Activated naive CD8-positive, alpha-beta T cell (primary cell): ENCODE results near the gene AMBRA1.
A peak's percentile ranks its signal among the peaks of the same experiment; 100 is the strongest.

Source experiments
- H3K27ac Mint-ChIP-seq: one replicate; pipeline ENCODE4 v1.8.0; 2021; ENCODE audit warnings: mixed read lengths
- H3K27me3 Mint-ChIP-seq: one replicate; pipeline ENCODE4 v1.8.0; 2021; ENCODE audit warnings: mixed read lengths
- H3K36me3 Mint-ChIP-seq: one replicate; pipeline ENCODE4 v1.8.0; 2021; ENCODE audit warnings: mixed read lengths
- H3K4me1 Mint-ChIP-seq: one replicate; pipeline ENCODE4 v1.8.0; 2021; ENCODE audit warnings: low read depth, mixed read lengths
- H3K4me3 Mint-ChIP-seq: one replicate; pipeline ENCODE4 v1.8.0; 2021; ENCODE audit warnings: mild to moderate bottlenecking, mixed read lengths
- H3K9me3 Mint-ChIP-seq: one replicate; pipeline ENCODE4 v1.8.0; 2021; ENCODE audit warnings: low read depth, mixed read lengths

The AMBRA1 gene

DNA sequence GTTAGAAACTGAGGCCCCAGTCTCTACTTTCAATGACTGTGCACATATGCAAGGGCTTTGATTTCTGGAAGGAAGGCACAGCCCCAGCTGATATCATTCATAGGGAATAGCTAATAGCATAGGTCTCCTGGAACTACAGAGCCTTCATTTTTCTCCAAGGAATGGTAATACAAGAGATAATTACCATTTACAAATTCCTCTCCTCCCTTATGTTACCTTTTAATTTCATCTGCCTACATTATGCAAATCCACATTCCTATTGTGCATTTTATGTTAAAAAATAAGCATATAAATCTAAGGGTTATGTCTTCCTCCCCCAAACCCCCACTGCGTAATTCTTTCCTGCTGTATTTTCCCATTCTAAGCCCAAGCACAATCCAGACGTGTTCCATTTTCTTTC, 94.9 kb downstream of the AMBRA1 start:
- peaks cover 5% of the 10 kb centered on the region for H3K36me3 Mint-ChIP-seq
- no peaks in the 10 kb centered on the region for H3K9me3 Mint-ChIP-seq
- H3K27me3 Mint-ChIP-seq = no peaks in the 10 kb centered on the region
- no peak overlapping the region for H3K27ac Mint-ChIP-seq
- peaks cover 3% of the 10 kb centered on the region for H3K4me1 Mint-ChIP-seq
- no peak overlapping the region for H3K4me3 Mint-ChIP-seq

DNA sequence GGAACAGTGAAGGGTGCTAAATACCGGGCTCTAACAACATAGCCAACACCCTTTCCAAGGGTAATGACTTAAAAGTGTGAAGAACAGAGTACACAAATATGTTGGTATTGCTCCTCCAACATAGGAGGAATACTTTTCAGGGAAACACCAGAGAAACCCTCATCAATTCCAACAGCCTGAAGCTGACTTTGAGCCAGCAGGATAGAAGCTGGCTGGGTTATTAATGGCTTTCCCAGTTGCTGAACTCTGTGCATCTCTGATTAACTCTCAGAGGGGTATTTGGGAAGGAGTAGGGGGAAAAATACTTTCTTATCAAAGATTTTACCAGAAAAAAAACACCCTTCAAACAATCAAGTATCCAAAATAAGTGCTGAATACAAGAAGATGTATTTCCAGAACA, 95.6 kb downstream of the AMBRA1 start:
- H3K27me3 Mint-ChIP-seq = no peaks in the 10 kb centered on the region
- H3K9me3 Mint-ChIP-seq = no peaks in the 10 kb centered on the region
- no peak overlapping the region for H3K4me3 Mint-ChIP-seq
- H3K36me3 Mint-ChIP-seq = peaks cover 4% of the 10 kb centered on the region
- H3K27ac Mint-ChIP-seq = no peak overlapping the region
- H3K4me1 Mint-ChIP-seq = peaks cover 3% of the 10 kb centered on the region

DNA sequence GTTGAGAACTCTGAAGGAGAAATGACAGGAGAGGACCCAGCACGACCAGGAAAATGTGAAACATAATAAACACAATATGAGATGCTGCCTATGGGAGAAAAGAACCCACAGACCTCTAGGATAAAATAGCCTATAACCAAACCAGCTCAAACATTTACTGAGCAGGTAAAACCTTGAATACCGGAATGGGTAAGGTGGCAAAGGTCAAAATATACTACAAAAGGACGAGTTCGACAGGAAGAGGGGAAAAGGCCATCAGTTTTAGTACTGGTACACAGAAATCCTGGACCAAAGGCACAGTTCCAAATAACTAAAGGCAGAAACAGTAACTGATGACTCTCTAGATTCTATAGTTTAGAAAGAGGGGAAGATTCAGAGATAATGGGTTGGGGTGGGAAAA, 96.3 kb downstream of the AMBRA1 start:
- peak overlapping the region; percentile 31 for H3K27ac Mint-ChIP-seq
- peaks cover 2% of the 10 kb centered on the region for H3K4me1 Mint-ChIP-seq
- H3K4me3 Mint-ChIP-seq = no peak overlapping the region
- no peaks in the 10 kb centered on the region for H3K27me3 Mint-ChIP-seq
- peaks cover 1% of the 10 kb centered on the region for H3K36me3 Mint-ChIP-seq
- no peaks in the 10 kb centered on the region for H3K9me3 Mint-ChIP-seq

- Mint-ChIP-seq H3K9me3 (no peaks in the 10 kb centered on the region), H3K27me3 (no peaks in the 10 kb centered on the region), H3K36me3 (peaks cover 2% of the 10 kb centered on the region), H3K27ac (no peak overlapping the region), H3K4me1 (peaks cover 5% of the 10 kb centered on the region), H3K4me3 (no peak overlapping the region)
Observed at GRCh38 chr11:46493791-46494190, 100.0 kb downstream of the AMBRA1 start.

DNA sequence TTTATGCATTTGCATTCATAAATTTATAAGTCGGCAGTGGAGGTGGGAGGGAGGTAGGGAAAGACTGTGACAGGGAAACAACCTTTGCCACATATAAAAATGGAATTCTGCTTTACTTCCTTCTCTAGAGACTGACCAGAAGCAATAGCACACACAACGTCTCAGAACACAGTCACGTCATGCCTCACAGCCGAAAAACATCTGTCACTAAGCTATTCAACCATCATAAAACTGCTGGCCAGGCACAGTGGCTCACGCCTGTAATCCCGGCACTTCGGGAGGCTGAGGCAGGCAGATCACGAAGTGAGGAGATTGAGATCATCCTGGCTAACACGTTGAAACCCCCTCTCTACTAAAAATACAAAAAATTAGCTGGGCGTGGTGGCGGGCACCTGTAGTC, 101.3 kb downstream of the AMBRA1 start:
- H3K27me3 Mint-ChIP-seq = no peaks in the 10 kb centered on the region
- H3K9me3 Mint-ChIP-seq = no peaks in the 10 kb centered on the region
- no peak overlapping the region for H3K27ac Mint-ChIP-seq
- H3K36me3 Mint-ChIP-seq = peaks cover 6% of the 10 kb centered on the region
- H3K4me1 Mint-ChIP-seq = peaks cover 8% of the 10 kb centered on the region
- H3K4me3 Mint-ChIP-seq = no peak overlapping the region

DNA sequence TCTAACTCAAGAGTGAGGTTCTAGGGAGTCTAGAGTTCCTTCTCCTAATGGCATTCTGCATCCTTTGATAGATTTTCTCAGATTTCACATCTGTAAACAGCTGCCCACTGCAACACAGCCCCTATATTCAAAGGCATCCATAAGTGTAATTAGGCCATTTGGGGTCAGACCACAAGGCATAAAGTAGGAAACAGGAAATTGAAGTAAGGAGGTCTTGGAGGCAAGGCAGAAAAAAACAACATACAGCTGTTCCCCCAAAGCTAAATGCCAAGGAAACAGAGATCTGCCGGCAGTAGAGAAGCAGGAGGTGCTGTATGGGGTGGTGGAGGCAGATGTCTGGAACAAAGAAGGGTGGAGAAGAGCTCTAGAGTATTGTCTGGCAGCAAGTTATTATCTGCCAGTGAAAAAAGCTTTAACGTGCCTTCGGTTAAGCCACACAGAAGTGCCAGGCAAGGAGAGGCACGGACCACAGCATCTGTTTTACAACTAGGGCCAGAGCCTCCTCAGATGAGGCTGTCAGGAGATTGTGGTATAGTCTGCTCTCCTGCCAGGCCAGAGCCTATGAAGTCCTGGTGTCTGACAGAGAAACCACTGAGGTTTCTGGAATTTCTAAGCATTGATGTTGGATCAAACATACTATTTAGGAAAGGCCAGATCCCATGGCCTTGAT, 102.0 kb downstream of the AMBRA1 start:
- Mint-ChIP-seq H3K27ac (no peak overlapping the region), H3K4me3 (no peak overlapping the region), H3K36me3 (peaks cover 6% of the 10 kb centered on the region), H3K9me3 (no peaks in the 10 kb centered on the region), H3K27me3 (no peaks in the 10 kb centered on the region), H3K4me1 (peaks cover 8% of the 10 kb centered on the region)

DNA sequence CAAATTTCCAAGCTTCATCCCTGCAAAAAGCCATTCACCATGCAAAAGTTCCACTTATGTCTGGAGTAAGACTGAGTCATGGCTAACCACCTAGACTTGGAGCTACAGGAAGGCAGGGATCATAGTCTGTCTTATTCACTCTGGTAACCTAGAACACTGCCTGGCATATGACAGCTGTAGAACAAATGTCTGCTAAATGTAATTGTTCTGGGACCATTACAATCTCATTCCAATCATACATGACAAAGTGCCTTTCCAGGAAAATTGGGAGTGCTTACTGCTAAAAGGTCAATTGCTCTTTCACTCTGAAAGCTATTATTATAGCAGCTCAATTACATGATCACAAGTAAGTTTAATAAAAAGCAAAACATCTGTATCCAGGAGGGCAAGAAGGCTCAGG, 103.2 kb downstream of the AMBRA1 start:
- peaks cover 6% of the 10 kb centered on the region for H3K36me3 Mint-ChIP-seq
- H3K4me3 Mint-ChIP-seq = no peak overlapping the region
- H3K9me3 Mint-ChIP-seq = no peaks in the 10 kb centered on the region
- H3K27me3 Mint-ChIP-seq = no peaks in the 10 kb centered on the region
- H3K27ac Mint-ChIP-seq = no peak overlapping the region
- peaks cover 8% of the 10 kb centered on the region for H3K4me1 Mint-ChIP-seq

GRCh38 chr11:46489656-46490560, 103.9 kb downstream of the AMBRA1 start:
- no peak overlapping the region for H3K27ac Mint-ChIP-seq
- no peaks in the 10 kb centered on the region for H3K9me3 Mint-ChIP-seq
- no peaks in the 10 kb centered on the region for H3K27me3 Mint-ChIP-seq
- H3K4me1 Mint-ChIP-seq = peaks cover 8% of the 10 kb centered on the region
- H3K36me3 Mint-ChIP-seq = peaks cover 6% of the 10 kb centered on the region
- no peak overlapping the region for H3K4me3 Mint-ChIP-seq

DNA sequence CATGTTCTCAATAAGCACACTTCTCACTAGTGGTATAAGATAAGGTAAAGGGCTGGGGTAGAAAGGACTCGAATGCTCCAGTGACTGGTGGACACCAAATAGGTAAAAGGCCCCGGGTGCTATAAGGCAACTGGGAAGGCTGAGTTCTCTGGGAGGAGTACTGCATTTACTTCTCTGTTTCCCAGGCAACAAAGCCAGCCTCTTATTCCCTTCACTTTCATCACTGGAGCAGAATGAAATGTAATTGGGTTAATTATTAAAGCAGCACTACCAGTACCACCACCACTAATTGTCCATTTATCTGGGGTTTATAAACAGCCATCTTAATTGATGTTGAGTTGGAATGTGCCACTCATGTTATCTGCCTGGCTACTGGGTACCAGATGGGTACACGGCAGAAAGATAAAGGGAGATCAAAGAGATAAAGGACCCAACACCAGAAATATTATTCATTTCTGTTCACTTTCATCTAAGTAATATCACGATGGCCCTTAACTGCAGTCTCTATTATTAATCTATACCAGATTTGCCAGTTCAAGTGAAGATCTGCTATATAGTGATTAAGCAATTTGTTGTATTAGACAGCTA, 107.9 kb downstream of the AMBRA1 start:
- H3K27ac Mint-ChIP-seq = no peak overlapping the region
- no peaks in the 10 kb centered on the region for H3K27me3 Mint-ChIP-seq
- H3K9me3 Mint-ChIP-seq = no peaks in the 10 kb centered on the region
- H3K4me3 Mint-ChIP-seq = no peak overlapping the region
- peaks cover 8% of the 10 kb centered on the region for H3K4me1 Mint-ChIP-seq
- peaks cover 3% of the 10 kb centered on the region for H3K36me3 Mint-ChIP-seq

DNA sequence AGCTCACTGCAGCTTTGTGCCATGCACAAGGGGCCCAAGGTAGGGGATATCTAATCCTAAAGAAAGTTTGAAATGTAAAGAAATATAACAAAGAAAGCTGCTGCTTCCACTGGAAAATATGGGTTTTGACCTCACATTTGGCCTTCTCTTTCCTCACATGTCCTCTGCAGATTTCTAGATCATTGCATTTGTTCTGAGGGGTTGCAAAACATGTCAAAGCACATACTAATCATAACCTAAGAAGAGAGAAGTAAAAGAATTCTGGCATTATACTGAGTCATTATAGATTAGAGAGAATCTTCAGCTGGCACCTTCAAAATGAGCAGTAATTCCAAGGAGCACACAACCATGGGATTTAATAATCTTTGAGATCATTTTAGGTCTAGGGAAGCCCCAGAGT, 109.7 kb downstream of the AMBRA1 start:
- Mint-ChIP-seq H3K9me3 (no peaks in the 10 kb centered on the region), H3K4me3 (no peak overlapping the region), H3K27ac (no peak overlapping the region), H3K36me3 (peaks cover 3% of the 10 kb centered on the region), H3K4me1 (peaks cover 5% of the 10 kb centered on the region), H3K27me3 (no peaks in the 10 kb centered on the region)

- H3K4me1 Mint-ChIP-seq = peaks cover 13% of the 10 kb centered on the region
- no peak overlapping the region for H3K4me3 Mint-ChIP-seq
- H3K27me3 Mint-ChIP-seq = no peaks in the 10 kb centered on the region
- no peaks in the 10 kb centered on the region for H3K36me3 Mint-ChIP-seq
- no peak overlapping the region for H3K27ac Mint-ChIP-seq
- H3K9me3 Mint-ChIP-seq = no peaks in the 10 kb centered on the region
Observed at GRCh38 chr11:46480909-46481308, 112.9 kb downstream of the AMBRA1 start.

DNA sequence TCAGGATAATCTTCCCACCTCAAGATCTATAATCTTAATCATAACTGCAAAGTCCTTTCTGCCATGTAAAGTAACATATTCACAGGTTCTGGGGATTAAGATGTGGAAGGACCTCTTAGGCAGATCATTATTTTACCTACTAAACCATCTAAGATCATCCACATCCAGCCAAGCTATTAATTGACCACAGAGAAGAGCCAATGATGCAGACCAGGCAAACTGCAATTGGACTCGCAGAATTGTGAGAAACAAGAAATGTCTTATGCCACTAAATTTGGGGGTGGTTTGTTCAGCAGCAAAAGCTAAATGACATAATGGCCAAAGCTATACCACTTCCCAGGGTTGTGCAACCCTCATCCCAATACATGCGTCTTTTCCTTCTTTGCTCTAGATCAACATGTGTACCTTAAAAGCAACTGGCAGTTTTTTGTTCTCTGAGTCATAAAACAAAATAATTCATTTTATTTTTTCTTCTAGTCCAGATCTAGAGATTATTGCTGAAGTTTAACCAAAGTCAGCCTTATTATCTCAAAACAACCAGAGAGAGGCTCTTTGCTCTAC, 113.6 kb downstream of the AMBRA1 start:
- no peak overlapping the region for H3K27ac Mint-ChIP-seq
- H3K4me1 Mint-ChIP-seq = peaks cover 20% of the 10 kb centered on the region
- H3K9me3 Mint-ChIP-seq = no peaks in the 10 kb centered on the region
- no peaks in the 10 kb centered on the region for H3K27me3 Mint-ChIP-seq
- H3K36me3 Mint-ChIP-seq = peaks cover 2% of the 10 kb centered on the region
- no peak overlapping the region for H3K4me3 Mint-ChIP-seq

GRCh38 chr11:46479601-46480000, 114.2 kb downstream of the AMBRA1 start:
- Mint-ChIP-seq H3K36me3 (peaks cover 2% of the 10 kb centered on the region), H3K27me3 (no peaks in the 10 kb centered on the region), H3K4me3 (no peak overlapping the region), H3K27ac (no peak overlapping the region), H3K9me3 (no peaks in the 10 kb centered on the region), H3K4me1 (peaks cover 24% of the 10 kb centered on the region)

- Mint-ChIP-seq H3K27ac (no peak overlapping the region), H3K4me1 (peaks cover 34% of the 10 kb centered on the region), H3K36me3 (peaks cover 2% of the 10 kb centered on the region), H3K27me3 (no peaks in the 10 kb centered on the region), H3K9me3 (no peaks in the 10 kb centered on the region), H3K4me3 (no peak overlapping the region)
Observed at GRCh38 chr11:46478196-46478595, 115.6 kb downstream of the AMBRA1 start.

DNA sequence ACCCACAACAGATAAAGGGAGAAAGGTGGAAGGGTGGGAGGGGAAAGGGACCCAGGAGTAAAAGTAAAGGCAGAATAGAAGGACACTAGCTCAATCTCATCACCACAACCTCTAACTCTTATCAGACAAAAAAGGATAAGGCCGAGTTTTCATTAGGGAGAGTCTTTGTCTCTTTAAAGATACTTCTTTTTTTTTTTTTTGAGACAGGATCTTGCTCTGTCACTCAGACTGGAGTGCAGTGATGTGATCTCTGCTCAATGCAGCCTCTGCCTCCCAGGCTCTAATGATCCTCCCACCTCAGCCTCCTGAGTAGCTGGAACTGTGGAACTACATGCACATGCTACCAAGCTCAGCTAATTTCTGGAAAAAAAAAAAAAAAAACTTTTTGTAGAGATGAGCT, 116.7 kb downstream of the AMBRA1 start:
- peaks cover 2% of the 10 kb centered on the region for H3K36me3 Mint-ChIP-seq
- no peak overlapping the region for H3K27ac Mint-ChIP-seq
- no peaks in the 10 kb centered on the region for H3K27me3 Mint-ChIP-seq
- peaks cover 39% of the 10 kb centered on the region for H3K4me1 Mint-ChIP-seq
- no peaks in the 10 kb centered on the region for H3K9me3 Mint-ChIP-seq
- H3K4me3 Mint-ChIP-seq = no peak overlapping the region
